A549 (cell line): ENCODE measurements around the gene COL13A1. TPM values are rescaled to one million over a fixed set of nuclear protein-coding genes. Genes with fewer than 3 reads are reported as not detected.

Source experiments
- ATAC-seq, 2 experiments: fragments of 200-7000 bp in 1 of 2; fragments of >200 bp in 1 of 2; cut with Nextera tagmentation in 1 of 2; cut with Tn5 transposase in 1 of 2; 3 replicates each; pipeline versions ENCODE4 v1.8.0 to v1.9.1; 2018 to 2020; ENCODE audit warnings: mild to moderate bottlenecking in 1 of 2, moderate library complexity in 1 of 2
- CTCF ChIA-PET: fragments of 300-600 bp; sonication (Branson Sonifier 250); formaldehyde crosslinking; extraction: SDS; loops from one replicate; lab custom pipeline; 2021; ENCODE audit warnings: antibody characterized with exemption, inconsistent platforms; lab: Yijun Ruan, JAX
- POLR2A ChIA-PET: fragments of 350-600 bp; formaldehyde crosslinking; extraction: SDS; loops from one replicate; lab custom pipeline; 2021; ENCODE audit warnings: antibody characterized with exemption, inconsistent platforms; lab: Yijun Ruan, JAX
- DNase-seq, 2 experiments: peaks; one replicate each; pipeline versions ENCODE4 v3.0.0 to v3.0.0-alpha.2; 2011 to 2016; ENCODE audit warnings: low read depth in 1 of 2, low spot score in 1 of 2
- FAIRE-seq: peaks from 2 replicates; lab custom pipeline; 2011; peaks lifted over from hg19 to GRCh38; lab: Jason Lieb, UNC
- H3K27ac ChIP-seq, 2 experiments: fragments of >200 bp; sonication (Bioruptor Twin); formaldehyde crosslinking; 3 replicates each; pipeline ENCODE4 v1.5.1; 2016 to 2017
- H3K4me1 ChIP-seq: fragments of >200 bp; sonication (Bioruptor Twin); formaldehyde crosslinking; 3 replicates; pipeline ENCODE4 v1.6.1; 2016
- H3K4me2 ChIP-seq: fragments of >200 bp; sonication (Bioruptor Twin); formaldehyde crosslinking; 3 replicates; pipeline ENCODE4 v1.6.1; 2016
- H3K4me3 ChIP-seq: fragments of >200 bp; sonication (Bioruptor Twin); formaldehyde crosslinking; 3 replicates; pipeline ENCODE4 v1.5.1; 2016
- H3K9me3 ChIP-seq: fragments of >200 bp; sonication (Bioruptor Twin); formaldehyde crosslinking; 3 replicates; pipeline ENCODE4 v1.6.1; 2016
- BHLHE40 ChIP-seq: IDR thresholded peaks from 2 replicates; pipeline ENCODE4 v1.6.1; 2012; ENCODE audit warnings: low read depth, low read length, inconsistent platforms
- CBX2 ChIP-seq: fragments of 200-600 bp; sonication (generic); IDR thresholded peaks from 2 replicates; pipeline ENCODE4 v1.6.1; 2016; ENCODE audit warnings: low read depth, mild to moderate bottlenecking, borderline replicate concordance
- EHF ChIP-seq: fragments of 250-450 bp; sonication (Bioruptor Pico); IDR thresholded peaks from 2 replicates; pipeline ENCODE4 v1.5.0; 2020; ENCODE audit warnings: mild to moderate bottlenecking
- ESRRA ChIP-seq: fragments of 150-350 bp; IDR thresholded peaks from 2 replicates; pipeline ENCODE4 v1.6.1; 2014; ENCODE audit warnings: mild to moderate bottlenecking, low read length, borderline replicate concordance
- FOSL2 ChIP-seq, 2 experiments: fragments of 450-650 bp in 1 of 2; fragments of >200 bp in 1 of 2; sonication (Bioruptor Twin) in 1 of 2; formaldehyde crosslinking; IDR thresholded peaks; 2 replicates each; pipeline versions ENCODE4 v1.5.0 to v1.6.1; 2016 to 2020; ENCODE audit warnings: mild to moderate bottlenecking in 1 of 2, moderate library complexity in 1 of 2
- HEYL ChIP-seq: fragments of 250-450 bp; sonication (Bioruptor Pico); IDR thresholded peaks from 2 replicates; pipeline ENCODE4 v1.8.0; 2021; ENCODE audit warnings: mild to moderate bottlenecking, moderate library complexity
- HMGXB4 ChIP-seq: fragments of 250-450 bp; sonication (Bioruptor Pico); IDR thresholded peaks from 2 replicates; pipeline ENCODE4 v1.5.0; 2021; ENCODE audit warnings: mild to moderate bottlenecking, moderate library complexity, borderline replicate concordance
- HOXA7 ChIP-seq: fragments of 250-450 bp; sonication (Bioruptor Pico); IDR thresholded peaks from 2 replicates; pipeline ENCODE4 v1.5.0; 2020; ENCODE audit warnings: mild to moderate bottlenecking, moderate library complexity
- JUNB ChIP-seq: fragments of >200 bp; sonication (Bioruptor Twin); formaldehyde crosslinking; IDR thresholded peaks from 2 replicates; pipeline ENCODE4 v1.6.1; 2016
- KDM1A ChIP-seq: fragments of 200-600 bp; sonication (generic); IDR thresholded peaks from 2 replicates; pipeline ENCODE4 v1.6.1; 2016; ENCODE audit warnings: low read depth, mild to moderate bottlenecking
- NFE2L2 ChIP-seq: fragments of 150-350 bp; conservative IDR thresholded peaks from 2 replicates; pipeline ENCODE4 v1.6.1; 2014; ENCODE audit warnings: low read length
- NR3C1 ChIP-seq: fragments of >200 bp; sonication (Bioruptor Twin); formaldehyde crosslinking; IDR thresholded peaks from 3 replicates; pipeline ENCODE4 v1.6.1; 2017
- PHF8 ChIP-seq: fragments of 200-600 bp; sonication (generic); IDR thresholded peaks from 2 replicates; pipeline ENCODE4 v1.6.1; 2016; ENCODE audit warnings: low read depth, mild to moderate bottlenecking, antibody characterized with exemption, moderate library complexity, borderline replicate concordance
- POLR2A ChIP-seq: IDR thresholded peaks from 2 replicates; pipeline ENCODE4 v1.6.1; 2012; ENCODE audit warnings: mild to moderate bottlenecking, low read length
- RARB ChIP-seq: fragments of 250-450 bp; sonication (Bioruptor Pico); IDR thresholded peaks from 2 replicates; pipeline ENCODE4 v1.8.0; 2021; ENCODE audit warnings: mild to moderate bottlenecking, moderate library complexity
- RCOR1 ChIP-seq: fragments of 150-350 bp; IDR thresholded peaks from 2 replicates; pipeline ENCODE4 v1.6.1; 2014; ENCODE audit warnings: antibody characterized with exemption, low read length, low read depth
- RFX5 ChIP-seq: fragments of 450-650 bp; IDR thresholded peaks from 2 replicates; pipeline ENCODE4 v1.7.1; 2014; ENCODE audit warnings: antibody characterized with exemption, mild to moderate bottlenecking, moderate library complexity
- SREBF2 ChIP-seq: fragments of 450-650 bp; IDR thresholded peaks from 2 replicates; pipeline ENCODE4 v1.6.1; 2014; ENCODE audit warnings: mild to moderate bottlenecking, moderate library complexity
- TFCP2L1 ChIP-seq: fragments of 250-450 bp; sonication (Bioruptor Pico); IDR thresholded peaks from 2 replicates; pipeline ENCODE4 v1.5.0; 2021; ENCODE audit warnings: mild to moderate bottlenecking
- TP53 ChIP-seq: fragments of 250-450 bp; sonication (Bioruptor Pico); IDR thresholded peaks from 2 replicates; pipeline ENCODE4 v1.5.0; 2021; ENCODE audit warnings: mild to moderate bottlenecking, moderate library complexity
- USF2 ChIP-seq: fragments of 450-650 bp; IDR thresholded peaks from 2 replicates; pipeline ENCODE4 v1.6.1; 2014; ENCODE audit warnings: antibody characterized with exemption
- ZSCAN20 ChIP-seq: fragments of 250-450 bp; sonication (Bioruptor Pico); IDR thresholded peaks from 2 replicates; pipeline ENCODE4 v1.8.0; 2022; ENCODE audit warnings: mild to moderate bottlenecking, moderate library complexity
- WGBS: methylation state at CpG from one replicate; pipeline ENCODE4 v1.1.6; 2017; ENCODE audit errors: missing lambda C conversion rate; 5-methylcytosine and 5-hydroxymethylcytosine counted together
- polyA plus RNA-seq, 4 experiments: library from polyadenylated mRNA; depleted of rRNA in 3 of 4; stranded (reverse); fragments of >200 nt; fragmentation: RNase III in 1 of 4; extraction: RNeasy Plus Mini Kit Qiagen cat#74134 plus additional on column Dnase treatment in 1 of 4; gene quantifications; 2 replicates in 3 of 4; 3 replicates in 1 of 4; pipeline ENCODE4 v1.2.3, GENCODE V29; 2011 to 2017
- TF ChIP-seq, protein P1 (sequence below): IDR thresholded peaks from 2 replicates; pipeline ENCODE4 v1.6.1; 2012
- TF ChIP-seq, protein P2 (sequence below): fragments of 250-450 bp; sonication (Bioruptor Pico); IDR thresholded peaks from 2 replicates; pipeline ENCODE4 v1.5.0; 2020; ENCODE audit warnings: low read depth, mild to moderate bottlenecking, moderate library complexity
- TF ChIP-seq, protein P3 (sequence below): IDR thresholded peaks from 2 replicates; pipeline ENCODE4 v1.6.1; 2012

Gene COL13A1
- polyA plus RNA-seq, 2 of the 4 experiments (the other 2 are of a cell fraction), result 0.08 to 0.27 TPM

- Histone ChIP-seq H3K27ac (no peak overlapping the region), H3K9me3 (no peaks in the 10 kb centered on the region), H3K4me1 (peaks cover 6% of the 10 kb centered on the region; the same call in 1 of the 3 replicates), H3K4me3 (no peak overlapping the region), H3K4me2 (no peak overlapping the region)
- CTCF ChIA-PET, result interaction anchor here (1.6 kb wide), 1 partner anchor 13 kb away, joined by 6 read pairs; no protein-coding TSS in a partner anchor
- no peak for ATAC-seq
- POLR2A ChIA-PET, result no interaction called here
- no peak for FAIRE-seq
- no peak for DNase-seq
- WGBS, result 73% methylated on average over 5 of the region's 5 CpGs
- TF ChIP-seq NFE2L2 (no peak), USF2 (no peak), TP53 (CRISPR knock-in tag) (no peak), FOSL2 (IDR thresholded peaks at IDR 0.05) (no peak), FOSL2 (CRISPR knock-in tag; IDR thresholded peaks at IDR 0.05) (no peak), HMGXB4 (CRISPR knock-in tag) (no peak), HEYL (CRISPR knock-in tag) (no peak), SREBF2 (no peak), RFX5 (no peak), HOXA7 (CRISPR knock-in tag) (no peak), BHLHE40 (no peak), KDM1A (no peak)
- TF ChIP-seq, protein P1, sequence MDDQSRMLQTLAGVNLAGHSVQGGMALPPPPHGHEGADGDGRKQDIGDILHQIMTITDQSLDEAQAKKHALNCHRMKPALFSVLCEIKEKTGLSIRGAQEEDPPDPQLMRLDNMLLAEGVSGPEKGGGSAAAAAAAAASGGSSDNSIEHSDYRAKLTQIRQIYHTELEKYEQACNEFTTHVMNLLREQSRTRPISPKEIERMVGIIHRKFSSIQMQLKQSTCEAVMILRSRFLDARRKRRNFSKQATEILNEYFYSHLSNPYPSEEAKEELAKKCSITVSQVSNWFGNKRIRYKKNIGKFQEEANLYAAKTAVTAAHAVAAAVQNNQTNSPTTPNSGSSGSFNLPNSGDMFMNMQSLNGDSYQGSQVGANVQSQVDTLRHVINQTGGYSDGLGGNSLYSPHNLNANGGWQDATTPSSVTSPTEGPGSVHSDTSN, result no peak
These were observed 45.8 kb downstream of the COL13A1 start for GRCh38 chr10:69847458-69847857.

DNA sequence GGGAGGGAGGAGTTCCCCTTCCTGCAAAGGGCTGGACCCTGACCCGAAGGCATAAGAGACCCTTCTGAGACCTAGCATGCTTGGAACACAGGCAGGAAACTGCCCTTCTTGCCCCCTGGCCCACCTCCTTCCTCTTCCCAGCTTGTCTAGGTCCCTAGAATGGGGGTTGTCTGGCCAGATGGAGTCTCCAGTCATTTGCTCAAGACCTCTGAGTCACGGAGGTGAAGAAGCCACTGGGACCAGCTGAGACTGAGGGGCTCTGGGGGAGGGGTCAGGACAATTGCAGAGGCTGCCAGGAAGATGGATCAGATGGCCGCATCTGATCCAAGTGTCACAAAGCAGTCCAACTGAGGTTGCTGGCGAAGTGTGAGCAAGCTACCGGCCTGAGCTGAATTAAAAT lies 46.2 kb downstream of the COL13A1 start:
- no peak for DNase-seq
- CTCF ChIA-PET, result interaction anchor here (0.8 to 0.9 kb wide), 2 partner anchors 9 kb away, joined by 3 read pairs; no protein-coding TSS in a partner anchor
- no peak for TF ChIP-seq KDM1A
- no peak for TF ChIP-seq ESRRA
- TF ChIP-seq CBX2, result no peak
- no peak for TF ChIP-seq RCOR1
- no peak for TF ChIP-seq POLR2A
- no peak for TF ChIP-seq EHF (CRISPR knock-in tag)
- no peak for TF ChIP-seq TP53 (CRISPR knock-in tag)
- no peak for TF ChIP-seq NR3C1
- no peak for TF ChIP-seq TFCP2L1 (CRISPR knock-in tag)
- TF ChIP-seq RARB (CRISPR knock-in tag), result no peak
- TF ChIP-seq, protein P2, sequence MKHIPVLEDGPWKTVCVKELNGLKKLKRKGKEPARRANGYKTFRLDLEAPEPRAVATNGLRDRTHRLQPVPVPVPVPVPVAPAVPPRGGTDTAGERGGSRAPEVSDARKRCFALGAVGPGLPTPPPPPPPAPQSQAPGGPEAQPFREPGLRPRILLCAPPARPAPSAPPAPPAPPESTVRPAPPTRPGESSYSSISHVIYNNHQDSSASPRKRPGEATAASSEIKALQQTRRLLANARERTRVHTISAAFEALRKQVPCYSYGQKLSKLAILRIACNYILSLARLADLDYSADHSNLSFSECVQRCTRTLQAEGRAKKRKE (CRISPR knock-in tag), result no peak
- TF ChIP-seq, protein P3, sequence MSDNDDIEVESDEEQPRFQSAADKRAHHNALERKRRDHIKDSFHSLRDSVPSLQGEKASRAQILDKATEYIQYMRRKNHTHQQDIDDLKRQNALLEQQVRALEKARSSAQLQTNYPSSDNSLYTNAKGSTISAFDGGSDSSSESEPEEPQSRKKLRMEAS, result no peak
- TF ChIP-seq FOSL2 (IDR thresholded peaks at IDR 0.05), result no peak
- no peak for TF ChIP-seq FOSL2 (CRISPR knock-in tag; IDR thresholded peaks at IDR 0.05)
- no peak for TF ChIP-seq ZSCAN20 (CRISPR knock-in tag)
- no peak for TF ChIP-seq PHF8
- no peak for TF ChIP-seq JUNB
- H3K4me3 ChIP-seq, result no peak overlapping the region
- no peak overlapping the region for H3K4me2 ChIP-seq
- H3K9me3 ChIP-seq, result no peaks in the 10 kb centered on the region
- peaks cover 6% of the 10 kb centered on the region; the same call in 1 of the 3 replicates for H3K4me1 ChIP-seq
- no peak for ATAC-seq
- H3K27ac ChIP-seq, result no peak overlapping the region
- POLR2A ChIA-PET, result no interaction called here
- no peak for FAIRE-seq
- 55% methylated on average over 5 of the region's 5 CpGs for WGBS
